GM12878 (cell line): ENCODE measurements around the gene AGPAT2.

Source experiments
- CEBPB ChIP-seq, 2 experiments: fragments of 150-350 bp in 1 of 2; IDR thresholded peaks; 2 replicates each; pipeline ENCODE4 v1.6.1; 2012 to 2014; ENCODE audit warnings: low read depth in 2 of 2, low read length in 2 of 2, borderline replicate concordance in 1 of 2, inconsistent platforms in 1 of 2
- EZH2 ChIP-seq: IDR thresholded peaks from 2 replicates; pipeline ENCODE4 v1.6.1; 2012; ENCODE audit warnings: low read depth, mild to moderate bottlenecking, control low read depth, inconsistent platforms, low read length, borderline replicate concordance; ENCODE audit not compliant: control insufficient read depth
- FOXM1 ChIP-seq: IDR thresholded peaks from 2 replicates; pipeline ENCODE4 v1.6.1; 2012; ENCODE audit warnings: low read depth, mild to moderate bottlenecking, inconsistent platforms, low read length, moderate library complexity
- HDAC2 ChIP-seq: fragments of 200-600 bp; sonication (generic); IDR thresholded peaks from 2 replicates; pipeline ENCODE4 v1.6.1; 2017
- POLR2AphosphoS5 ChIP-seq: IDR thresholded peaks from 2 replicates; pipeline ENCODE4 v1.6.1; 2011; ENCODE audit warnings: mild to moderate bottlenecking, low read length, inconsistent platforms
- ZNF207 ChIP-seq: fragments of 450-650 bp; IDR thresholded peaks from 2 replicates; pipeline ENCODE4 v1.6.1; 2014; ENCODE audit warnings: antibody characterized with exemption, mild to moderate bottlenecking, borderline replicate concordance
- TF ChIP-seq, protein P1 (sequence below), 3 experiments: IDR thresholded peaks in 2 of 3; conservative IDR thresholded peaks in 1 of 3; 2 replicates each; pipeline ENCODE4 v1.5.1; 2011; ENCODE audit warnings: low read depth in 3 of 3, low read length in 3 of 3, mild to moderate bottlenecking in 3 of 3, control low read depth in 2 of 3, moderate library complexity in 2 of 3, inconsistent platforms in 1 of 3, mixed read lengths in 1 of 3; ENCODE audit not compliant: control insufficient read depth in 2 of 3, insufficient read depth in 1 of 3; ENCODE audit errors: extremely low read depth in 1 of 3
- TF ChIP-seq, protein P2 (sequence below): fragments of 450-650 bp; IDR thresholded peaks from 2 replicates; pipeline ENCODE4 v1.6.1; 2016; ENCODE audit warnings: mild to moderate bottlenecking, moderate library complexity, borderline replicate concordance

GRCh38 chr9:136650021-136650420, 37.2 kb downstream of the AGPAT2 start:
- no peak for TF ChIP-seq FOXM1
- TF ChIP-seq, protein P1, sequence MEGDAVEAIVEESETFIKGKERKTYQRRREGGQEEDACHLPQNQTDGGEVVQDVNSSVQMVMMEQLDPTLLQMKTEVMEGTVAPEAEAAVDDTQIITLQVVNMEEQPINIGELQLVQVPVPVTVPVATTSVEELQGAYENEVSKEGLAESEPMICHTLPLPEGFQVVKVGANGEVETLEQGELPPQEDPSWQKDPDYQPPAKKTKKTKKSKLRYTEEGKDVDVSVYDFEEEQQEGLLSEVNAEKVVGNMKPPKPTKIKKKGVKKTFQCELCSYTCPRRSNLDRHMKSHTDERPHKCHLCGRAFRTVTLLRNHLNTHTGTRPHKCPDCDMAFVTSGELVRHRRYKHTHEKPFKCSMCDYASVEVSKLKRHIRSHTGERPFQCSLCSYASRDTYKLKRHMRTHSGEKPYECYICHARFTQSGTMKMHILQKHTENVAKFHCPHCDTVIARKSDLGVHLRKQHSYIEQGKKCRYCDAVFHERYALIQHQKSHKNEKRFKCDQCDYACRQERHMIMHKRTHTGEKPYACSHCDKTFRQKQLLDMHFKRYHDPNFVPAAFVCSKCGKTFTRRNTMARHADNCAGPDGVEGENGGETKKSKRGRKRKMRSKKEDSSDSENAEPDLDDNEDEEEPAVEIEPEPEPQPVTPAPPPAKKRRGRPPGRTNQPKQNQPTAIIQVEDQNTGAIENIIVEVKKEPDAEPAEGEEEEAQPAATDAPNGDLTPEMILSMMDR (IDR thresholded peaks at IDR 0.05 in 2 of 3, conservative IDR thresholded peaks at IDR 0.05 in 1 of 3; ENCODE audit: control insufficient read depth in 2 of 3, extremely low read depth in 1 of 3, insufficient read depth in 1 of 3, low read depth in 3 of 3, low read length in 3 of 3) = no peak
- TF ChIP-seq, protein P2, sequence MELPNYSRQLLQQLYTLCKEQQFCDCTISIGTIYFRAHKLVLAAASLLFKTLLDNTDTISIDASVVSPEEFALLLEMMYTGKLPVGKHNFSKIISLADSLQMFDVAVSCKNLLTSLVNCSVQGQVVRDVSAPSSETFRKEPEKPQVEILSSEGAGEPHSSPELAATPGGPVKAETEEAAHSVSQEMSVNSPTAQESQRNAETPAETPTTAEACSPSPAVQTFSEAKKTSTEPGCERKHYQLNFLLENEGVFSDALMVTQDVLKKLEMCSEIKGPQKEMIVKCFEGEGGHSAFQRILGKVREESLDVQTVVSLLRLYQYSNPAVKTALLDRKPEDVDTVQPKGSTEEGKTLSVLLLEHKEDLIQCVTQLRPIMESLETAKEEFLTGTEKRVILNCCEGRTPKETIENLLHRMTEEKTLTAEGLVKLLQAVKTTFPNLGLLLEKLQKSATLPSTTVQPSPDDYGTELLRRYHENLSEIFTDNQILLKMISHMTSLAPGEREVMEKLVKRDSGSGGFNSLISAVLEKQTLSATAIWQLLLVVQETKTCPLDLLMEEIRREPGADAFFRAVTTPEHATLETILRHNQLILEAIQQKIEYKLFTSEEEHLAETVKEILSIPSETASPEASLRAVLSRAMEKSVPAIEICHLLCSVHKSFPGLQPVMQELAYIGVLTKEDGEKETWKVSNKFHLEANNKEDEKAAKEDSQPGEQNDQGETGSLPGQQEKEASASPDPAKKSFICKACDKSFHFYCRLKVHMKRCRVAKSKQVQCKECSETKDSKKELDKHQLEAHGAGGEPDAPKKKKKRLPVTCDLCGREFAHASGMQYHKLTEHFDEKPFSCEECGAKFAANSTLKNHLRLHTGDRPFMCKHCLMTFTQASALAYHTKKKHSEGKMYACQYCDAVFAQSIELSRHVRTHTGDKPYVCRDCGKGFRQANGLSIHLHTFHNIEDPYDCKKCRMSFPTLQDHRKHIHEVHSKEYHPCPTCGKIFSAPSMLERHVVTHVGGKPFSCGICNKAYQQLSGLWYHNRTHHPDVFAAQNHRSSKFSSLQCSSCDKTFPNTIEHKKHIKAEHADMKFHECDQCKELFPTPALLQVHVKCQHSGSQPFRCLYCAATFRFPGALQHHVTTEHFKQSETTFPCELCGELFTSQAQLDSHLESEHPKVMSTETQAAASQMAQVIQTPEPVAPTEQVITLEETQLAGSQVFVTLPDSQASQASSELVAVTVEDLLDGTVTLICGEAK = no peak
- no peak for TF ChIP-seq HDAC2
- TF ChIP-seq EZH2 = no peak
- no peak for TF ChIP-seq CEBPB (IDR thresholded peaks at IDR 0.05; ENCODE audit: borderline replicate concordance in 1 of 2, low read depth in 2 of 2, low read length in 2 of 2)
- no peak for TF ChIP-seq ZNF207
- TF ChIP-seq POLR2AphosphoS5 = no peak
